GM19193 (cell line): Measurements from ENCODE around the gene CLDND1.

Experiments used
- POLR2A ChIP-seq: IDR thresholded peaks from 4 replicates; pipeline ENCODE4 v1.6.1; 2011; ENCODE audit not compliant: insufficient read depth, insufficient read length; ENCODE audit errors: extremely low read depth

Gene CLDND1

GRCh38 chr3:98522544-98523281, at the start of gene CLDND1:
TSS of gene CLDND1 (minus strand) at chr3:98522902. CDS start at chr3:98521424, 1,478 bp downstream.
- peak; percentile 93 for TF ChIP-seq POLR2A

GRCh38 chr3:98568402-98568801, 45.7 kb upstream of the CLDND1 start:
- no peak for TF ChIP-seq POLR2A

- no peak for TF ChIP-seq POLR2A
Measured at GRCh38 chr3:98567666-98568270, 45.1 kb upstream of the CLDND1 start.

- no peak for TF ChIP-seq POLR2A
Measured at GRCh38 chr3:98565843-98566242, 43.1 kb upstream of the CLDND1 start.

- no peak for TF ChIP-seq POLR2A
Measured at GRCh38 chr3:98565237-98565643, 42.5 kb upstream of the CLDND1 start.

- peak; percentile 29 for TF ChIP-seq POLR2A
Measured at GRCh38 chr3:98564282-98565005, 41.7 kb upstream of the CLDND1 start.

- no peak for TF ChIP-seq POLR2A
Measured at GRCh38 chr3:98563661-98564281, 41.1 kb upstream of the CLDND1 start.

- peak; percentile 42 for TF ChIP-seq POLR2A
Measured at GRCh38 chr3:98561727-98562521, 39.2 kb upstream of the CLDND1 start.

GRCh38 chr3:98560911-98561310, 38.2 kb upstream of the CLDND1 start:
- TF ChIP-seq POLR2A, result peak; percentile 33

GRCh38 chr3:98558100-98558827, 35.6 kb upstream of the CLDND1 start:
- TF ChIP-seq POLR2A, result no peak

- TF ChIP-seq POLR2A, result peak; percentile 41
Measured at GRCh38 chr3:98557324-98558010, 34.8 kb upstream of the CLDND1 start.

GRCh38 chr3:98556164-98557130, 33.7 kb upstream of the CLDND1 start:
- peak; percentile 6 for TF ChIP-seq POLR2A
